ENCODE measurements around the gene IL18RAP.

IL18RAP gene

GRCh38 chr2:102463160-102463559 lies 40.2 kb downstream of the IL18RAP start:
- no peak for DNase-seq

- no peak for DNase-seq
Observed at GRCh38 chr2:102470168-102470567, 47.2 kb downstream of the IL18RAP start.

GRCh38 chr2:102473020-102473419 lies 50.1 kb downstream of the IL18RAP start, which contains the start of gene SLC9A4:
Gene SLC9A4, plus strand, starts transcription at chr2:102473226. Its CDS starts 534 bp downstream, at chr2:102473760.
- peak; percentile 32 for DNase-seq

- no peak for DNase-seq
Observed at GRCh38 chr2:102473631-102474030, 50.7 kb downstream of the IL18RAP start.

GRCh38 chr2:102474785-102475184 lies 51.8 kb downstream of the IL18RAP start:
- no peak for DNase-seq

- DNase-seq, result no peak
Observed at GRCh38 chr2:102478686-102479470, 55.9 kb downstream of the IL18RAP start.

GRCh38 chr2:102480285-102481195 lies 57.6 kb downstream of the IL18RAP start:
- DNase-seq, result no peak

- no peak for DNase-seq
Observed at GRCh38 chr2:102481931-102482330, 59.0 kb downstream of the IL18RAP start.

GRCh38 chr2:102483086-102483485 lies 60.1 kb downstream of the IL18RAP start:
- no peak for DNase-seq

GRCh38 chr2:102484310-102485061 lies 61.5 kb downstream of the IL18RAP start:
- no peak for DNase-seq

- no peak for DNase-seq
Observed at GRCh38 chr2:102485147-102485785, 62.3 kb downstream of the IL18RAP start.

- DNase-seq, result no peak
Observed at GRCh38 chr2:102486941-102487702, 64.2 kb downstream of the IL18RAP start.

GRCh38 chr2:102487761-102488462 lies 65.0 kb downstream of the IL18RAP start:
- DNase-seq, result peak; percentile 96

GRCh38 chr2:102489646-102490045 lies 66.7 kb downstream of the IL18RAP start:
- DNase-seq, result no peak

- DNase-seq, result no peak
Observed at GRCh38 chr2:102492006-102492405, 69.0 kb downstream of the IL18RAP start.

- DNase-seq, result no peak
Observed at GRCh38 chr2:102494570-102494969, 71.6 kb downstream of the IL18RAP start.

- DNase-seq, result no peak
Observed at GRCh38 chr2:102498414-102498813, 75.5 kb downstream of the IL18RAP start.

GRCh38 chr2:102499558-102499957 lies 76.6 kb downstream of the IL18RAP start:
- DNase-seq, result no peak

Measured in kidney glomerular epithelial cell (primary cell).